GM19438 (cell line): ENCODE data around the gene CNTN4.

ENCODE experiments used
- ATAC-seq: cut with Tn5 transposase; IDR thresholded peaks from one replicate; pipeline ENCODE4 v1.9.1; 2021; ENCODE audit warnings: low read depth; ENCODE audit not compliant: unreplicated experiment

Gene CNTN4

GRCh38 chr3:2837239-2837638 is 738.6 kb downstream of the CNTN4 start:
- no peak for ATAC-seq

DNA sequence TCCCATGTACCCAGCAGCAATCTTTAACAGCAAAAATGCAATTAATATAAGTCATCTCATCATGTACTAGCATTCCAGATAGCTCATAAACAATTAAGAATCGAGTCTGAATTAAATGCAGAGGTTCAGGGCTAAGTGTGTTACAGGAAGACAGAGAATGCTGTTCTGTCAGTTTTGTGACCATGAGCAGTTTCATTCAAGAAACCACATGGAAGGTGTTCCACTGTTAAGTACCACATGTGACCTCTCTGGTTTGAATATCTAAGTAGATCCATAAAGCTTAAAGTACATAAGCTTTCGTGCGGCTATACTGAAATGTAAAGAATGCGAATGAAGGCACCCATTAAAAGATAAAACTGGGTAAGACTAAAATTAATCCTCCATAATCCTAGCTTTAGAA is 739.2 kb downstream of the CNTN4 start:
- no peak for ATAC-seq

- no peak for ATAC-seq
These were observed 740.0 kb downstream of the CNTN4 start for GRCh38 chr3:2838546-2839157.

DNA sequence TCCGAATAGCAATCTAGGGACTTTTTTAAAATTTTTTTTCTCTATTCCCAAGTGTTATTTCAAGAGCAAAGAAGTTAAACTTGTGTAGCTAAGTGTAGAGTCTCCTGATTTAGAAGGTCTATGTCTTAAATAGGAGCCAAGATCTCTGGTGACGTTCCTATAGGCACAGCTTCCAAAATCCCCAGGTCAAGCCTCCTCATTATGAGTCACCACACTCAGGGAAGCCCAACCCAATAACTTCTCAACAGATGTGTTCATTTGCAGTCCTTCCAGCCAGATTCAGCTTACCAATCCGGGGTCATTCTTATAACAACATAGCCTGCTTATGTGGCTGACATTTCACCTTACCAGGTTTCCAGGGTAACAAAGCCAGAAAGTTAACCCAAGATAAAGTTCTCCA is 741.2 kb downstream of the CNTN4 start:
- ATAC-seq, result no peak

GRCh38 chr3:2847062-2847841 is 748.6 kb downstream of the CNTN4 start:
- no peak for ATAC-seq

DNA sequence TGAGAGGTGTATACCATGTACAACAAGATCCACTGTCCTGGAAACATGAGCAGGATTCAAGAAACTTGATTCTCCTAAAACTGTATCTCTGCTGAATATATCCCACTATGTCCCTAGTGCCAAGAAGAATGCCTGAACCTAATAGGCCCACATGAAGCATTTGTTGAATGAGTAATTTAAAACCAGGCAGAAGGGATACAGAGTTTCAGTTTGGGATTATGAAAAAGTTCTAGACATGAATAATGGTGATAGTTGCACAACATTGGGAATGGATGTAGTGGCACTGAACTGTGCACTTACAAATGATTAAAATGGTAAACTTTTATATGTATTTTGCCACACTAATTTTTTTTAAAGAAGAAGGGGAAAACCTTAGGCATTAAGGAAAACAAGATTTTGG is 750.4 kb downstream of the CNTN4 start:
- no peak for ATAC-seq

DNA sequence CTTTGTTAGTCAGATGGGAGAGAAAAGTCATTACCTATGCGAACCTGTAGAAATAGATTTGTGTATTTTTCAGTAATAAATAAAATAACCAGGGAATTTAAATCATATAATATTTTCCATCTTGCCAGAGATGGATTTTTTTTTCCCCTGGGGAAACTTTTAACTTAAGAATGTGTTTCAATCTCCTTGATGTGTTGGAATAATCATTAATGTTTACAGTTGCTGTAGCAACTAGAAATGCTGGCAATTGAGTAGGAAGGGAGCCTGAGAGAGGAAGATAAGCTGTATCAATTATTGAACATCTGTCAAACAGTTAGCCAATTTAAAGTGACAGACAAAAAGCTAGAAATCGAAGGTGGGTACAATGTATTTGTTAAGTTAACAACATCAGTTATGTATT is 752.0 kb downstream of the CNTN4 start:
- ATAC-seq, result no peak

- ATAC-seq, result no peak
These were observed 752.7 kb downstream of the CNTN4 start for GRCh38 chr3:2851361-2851760.

DNA sequence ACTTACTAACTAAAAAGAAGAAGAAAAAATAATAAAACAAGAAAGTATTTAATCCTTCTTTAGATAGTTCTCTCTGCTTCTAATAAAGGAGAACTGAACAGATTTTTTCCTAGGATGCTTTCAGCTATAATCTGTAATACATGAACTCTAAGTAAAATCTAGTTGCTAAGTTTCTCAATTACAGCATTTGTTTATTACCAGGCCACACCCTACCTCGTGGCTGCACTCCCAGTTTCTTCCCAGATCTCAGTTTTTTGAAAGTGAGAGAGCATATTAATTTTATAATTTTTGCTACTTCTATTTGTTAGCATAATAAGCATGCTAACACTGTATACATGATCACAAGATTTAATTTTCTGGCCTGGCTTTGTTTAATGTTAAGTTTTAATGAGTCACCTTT is 753.2 kb downstream of the CNTN4 start:
- no peak for ATAC-seq

- ATAC-seq, result no peak
These were observed 755.0 kb downstream of the CNTN4 start for GRCh38 chr3:2853651-2854050.

DNA sequence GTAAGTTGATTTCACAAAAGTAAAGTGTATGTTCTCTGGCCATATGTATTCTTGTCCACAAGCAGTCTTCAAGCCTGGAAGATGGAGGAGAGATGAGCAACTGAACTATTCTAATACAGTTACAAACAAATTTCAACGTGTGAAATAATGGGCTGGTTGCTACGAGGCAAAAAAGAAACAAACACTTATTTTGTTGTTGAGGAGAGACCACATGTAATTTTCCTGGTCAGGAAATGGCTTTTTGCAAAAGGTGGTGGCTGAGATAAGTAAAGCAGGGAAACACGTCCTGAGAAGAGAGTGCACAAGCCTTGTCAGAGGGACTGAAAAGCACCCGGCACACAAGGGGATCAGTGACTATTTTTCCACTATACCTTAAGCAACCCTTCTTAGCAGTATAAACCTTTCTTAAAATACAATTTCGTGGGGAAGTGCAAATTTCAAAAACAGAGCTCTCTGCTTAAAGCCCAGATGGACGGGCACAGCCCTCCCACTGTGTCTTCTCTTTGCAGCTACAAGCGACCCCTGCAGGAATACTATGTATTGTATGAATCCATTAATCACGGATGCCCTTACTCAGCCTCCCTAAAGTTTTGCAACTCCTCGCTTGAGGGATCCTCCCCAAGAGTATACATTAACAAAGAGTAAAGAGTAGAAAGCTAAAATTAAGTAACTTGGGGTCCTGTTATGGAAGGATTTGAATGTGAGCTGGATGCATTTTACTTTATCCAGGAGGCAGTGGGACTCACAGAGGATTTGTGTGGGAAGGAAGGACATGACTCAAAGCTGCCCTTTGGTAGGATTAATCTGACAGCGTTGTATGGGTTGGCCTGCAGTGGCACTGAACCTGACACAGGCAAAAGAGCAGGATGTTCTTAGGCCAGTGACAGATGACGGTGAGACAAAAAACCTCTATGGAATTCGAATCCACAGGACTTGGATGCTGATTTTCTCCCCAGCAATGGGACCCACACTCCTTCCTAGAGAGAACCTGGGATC is 757.8 kb downstream of the CNTN4 start:
- ATAC-seq, result no peak

DNA sequence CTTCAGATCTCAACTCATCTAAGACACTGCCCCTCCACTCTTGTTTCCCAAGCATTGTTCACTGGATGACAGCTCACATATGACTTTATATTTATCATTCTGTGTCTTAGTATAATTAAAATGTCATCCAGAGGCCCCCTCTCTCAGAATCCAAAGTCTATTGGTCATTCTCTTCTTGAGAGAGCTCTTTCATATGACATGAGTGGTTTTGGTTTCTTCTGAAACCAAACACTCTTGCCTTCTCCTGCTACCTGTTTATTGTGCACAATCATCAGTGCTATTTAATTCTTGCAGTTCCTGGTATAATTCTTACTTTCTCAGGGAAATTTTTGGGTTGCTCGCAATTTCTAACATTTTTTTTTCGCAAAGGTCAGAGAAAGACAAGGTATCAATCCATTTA is 762.0 kb downstream of the CNTN4 start:
- ATAC-seq, result no peak

DNA sequence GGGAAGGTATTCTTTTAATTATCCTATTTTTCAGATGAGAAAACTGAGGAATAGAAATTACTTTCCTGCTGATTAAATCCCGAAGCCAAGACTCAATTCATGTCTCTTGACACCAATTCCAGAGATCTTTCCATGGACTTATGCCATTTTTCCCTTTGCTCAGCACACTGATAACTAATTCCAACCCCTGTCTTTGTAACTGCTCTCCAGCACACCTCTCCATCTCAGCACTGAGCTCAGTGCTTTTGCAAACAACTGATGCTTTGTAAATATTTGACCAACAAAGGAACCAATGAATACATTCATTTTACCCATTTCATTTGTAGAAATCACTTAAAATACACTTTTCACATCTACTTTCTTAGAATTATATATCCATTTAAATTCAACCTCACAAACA is 762.5 kb downstream of the CNTN4 start:
- no peak for ATAC-seq

GRCh38 chr3:2861920-2862319 is 763.3 kb downstream of the CNTN4 start:
- ATAC-seq, result no peak

- ATAC-seq, result no peak
These were observed 763.7 kb downstream of the CNTN4 start for GRCh38 chr3:2862366-2862765.

GRCh38 chr3:2863127-2863526 is 764.5 kb downstream of the CNTN4 start:
- no peak for ATAC-seq

- no peak for ATAC-seq
These were observed 771.2 kb downstream of the CNTN4 start for GRCh38 chr3:2869905-2870304.

DNA sequence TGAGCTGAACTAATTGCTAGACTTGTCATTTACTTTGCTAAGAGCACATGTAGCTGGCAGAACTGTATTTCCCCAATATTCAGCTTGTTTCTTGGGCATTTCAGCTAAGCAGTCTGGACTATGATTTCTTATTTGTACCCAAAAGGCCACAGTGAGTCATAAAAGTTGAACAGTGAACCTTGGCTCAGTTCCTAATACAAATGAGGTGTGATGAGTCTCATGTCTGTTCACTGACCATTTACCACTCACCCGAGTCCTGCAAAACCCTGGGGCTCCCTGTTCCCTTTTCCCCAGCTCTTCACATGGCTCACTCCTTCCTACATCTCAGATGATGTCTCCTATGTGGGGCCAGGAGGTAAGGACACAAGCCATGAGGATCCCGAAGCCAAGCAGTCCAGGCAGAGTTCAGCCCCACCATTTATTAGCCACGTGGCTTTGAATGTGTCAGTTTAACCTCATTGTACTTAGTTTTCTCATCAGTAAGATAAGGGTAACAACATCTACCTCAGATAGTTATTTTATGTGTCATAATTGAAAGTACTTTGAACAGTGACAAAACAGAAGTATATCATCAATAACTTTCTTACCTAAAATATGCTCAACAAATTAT is 772.2 kb downstream of the CNTN4 start:
- no peak for ATAC-seq

DNA sequence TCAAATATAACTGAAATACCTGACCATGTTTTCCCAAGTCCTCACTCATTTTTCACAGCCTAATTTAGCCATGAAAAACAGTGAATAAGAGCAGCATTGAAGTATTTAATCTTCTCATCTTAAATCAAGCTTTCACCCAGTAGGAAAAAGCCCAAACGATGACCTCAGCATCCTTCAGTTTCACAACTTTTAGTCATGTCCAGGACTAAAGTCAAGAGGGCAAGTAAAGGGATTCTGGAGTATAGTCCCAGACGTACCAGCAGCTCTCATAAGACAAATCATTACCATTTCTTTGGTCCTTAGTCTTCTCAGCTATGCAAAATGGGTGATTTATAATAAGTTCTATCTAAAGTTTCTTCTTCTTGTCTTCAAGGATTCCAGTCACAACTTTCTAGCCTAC is 774.2 kb downstream of the CNTN4 start:
- ATAC-seq, result no peak

DNA sequence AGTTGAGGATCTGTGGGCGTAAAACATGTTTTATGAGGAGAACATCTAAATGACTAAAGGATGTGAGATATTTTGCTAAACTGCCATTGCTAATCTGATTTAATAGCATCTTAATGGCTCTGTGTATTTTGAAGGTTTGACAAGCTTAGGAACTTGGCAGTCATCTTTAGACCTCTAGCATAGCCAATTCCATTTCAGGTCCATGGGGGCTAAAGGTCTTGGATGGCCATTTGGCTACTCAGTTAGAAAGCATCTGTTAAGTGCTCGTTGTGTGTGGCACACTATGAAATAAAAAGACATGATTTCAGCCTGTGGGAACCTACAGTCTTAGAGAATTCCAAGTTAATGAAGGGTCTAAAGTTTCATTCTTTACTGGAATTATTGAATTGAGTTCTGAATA is 775.3 kb downstream of the CNTN4 start:
- ATAC-seq, result no peak

DNA sequence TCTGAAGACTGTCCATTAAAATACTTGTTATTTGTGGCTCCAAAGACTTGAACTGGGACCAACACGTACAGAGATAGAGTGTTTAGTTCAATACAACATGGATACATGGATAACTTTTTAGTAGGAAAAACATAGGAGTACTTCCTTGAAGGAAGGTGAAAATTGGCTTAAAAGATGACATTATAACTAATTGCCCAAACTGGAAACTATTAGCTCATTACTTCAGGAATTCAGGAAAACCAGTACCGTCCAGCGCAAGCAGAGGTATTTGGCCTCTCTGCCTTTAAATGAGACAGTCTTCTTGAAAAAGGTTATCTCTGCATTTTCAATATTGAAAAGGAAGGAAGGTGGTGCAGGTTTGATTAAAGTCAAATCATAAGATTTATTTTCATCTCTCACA is 777.0 kb downstream of the CNTN4 start:
- ATAC-seq, result no peak
